Brain microvascular endothelial cell (primary cell): Measurements from ENCODE around the gene KRTAP10-10.

ENCODE experiments used
- DNase-seq: peaks from one replicate; pipeline ENCODE4 v3.0.0-alpha.2; 2020
- H3K27ac ChIP-seq: fragments of 250-450 bp; sonication (Bioruptor Pico); 2 replicates; pipeline ENCODE4 v1.5.1; 2020; ENCODE audit warnings: mild to moderate bottlenecking, moderate library complexity
- H3K27me3 ChIP-seq: fragments of 250-450 bp; sonication (Bioruptor Pico); replicated peaks from 2 replicates; pipeline ENCODE4 v1.5.1; 2020; ENCODE audit warnings: mild to moderate bottlenecking
- H3K36me3 ChIP-seq: fragments of 250-450 bp; sonication (Bioruptor Pico); replicated peaks from 2 replicates; pipeline ENCODE4 v1.5.1; 2020; ENCODE audit warnings: mild to moderate bottlenecking
- H3K4me3 ChIP-seq: 2 replicates; pipeline ENCODE4 v1.5.1; 2011; ENCODE audit warnings: low read depth, mild to moderate bottlenecking, control low read depth, low read length, moderate library complexity
- in situ Hi-C: cut with HindIII; loops from 2 replicates; pipeline ENCODE4 v1.10.0; 2017; ENCODE audit warnings: low sequenced_read_pairs, low pct_ligation_motif_present
- TF ChIP-seq, protein P1 (sequence below): IDR thresholded peaks from 2 replicates; pipeline ENCODE4 v1.5.1; 2011; ENCODE audit warnings: low read depth, mild to moderate bottlenecking, moderate library complexity, low read length, control low read depth, inconsistent platforms; ENCODE audit errors: missing control alignments

Gene KRTAP10-10

DNA sequence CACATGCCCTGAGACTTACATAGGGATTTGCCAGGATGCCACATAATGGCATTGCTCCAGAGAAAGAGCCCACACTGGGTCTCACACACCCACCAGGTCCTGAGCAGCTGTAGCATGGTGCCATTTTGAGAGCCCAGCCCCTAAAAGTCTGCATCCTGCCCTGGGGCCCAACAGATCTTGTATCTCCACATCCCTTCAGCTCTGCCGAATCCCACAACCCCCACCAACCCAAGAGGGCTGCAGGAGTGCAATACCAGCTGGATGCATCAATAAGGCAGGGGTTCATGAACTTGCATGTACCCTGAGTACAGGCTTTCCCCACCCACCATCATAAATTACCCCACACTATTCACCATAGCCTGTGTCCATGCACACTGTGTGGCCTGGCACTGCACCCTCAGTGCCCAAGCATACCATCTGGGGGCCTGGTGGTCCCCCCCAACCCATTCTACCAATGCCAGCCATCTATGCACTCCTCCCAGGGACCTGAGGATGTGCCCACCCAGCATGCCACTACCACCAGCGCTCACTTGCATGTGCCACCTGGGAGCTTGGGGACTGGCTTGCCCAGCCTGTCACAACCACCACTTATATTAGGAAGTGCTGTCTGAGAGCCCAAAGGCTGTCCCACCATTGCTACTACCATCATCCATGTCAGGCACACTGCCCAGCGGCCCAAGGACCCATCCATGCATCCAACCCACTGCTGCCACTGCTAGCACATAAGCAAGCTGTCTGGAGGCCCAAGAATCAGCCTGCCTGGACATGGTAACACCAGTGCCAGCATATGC, 33.7 kb downstream of the KRTAP10-10 start:
- in situ Hi-C loops, result no loop called here
- no peaks in the 10 kb centered on the region for H3K27me3 ChIP-seq
- no peak overlapping the region for H3K4me3 ChIP-seq
- TF ChIP-seq, protein P1, sequence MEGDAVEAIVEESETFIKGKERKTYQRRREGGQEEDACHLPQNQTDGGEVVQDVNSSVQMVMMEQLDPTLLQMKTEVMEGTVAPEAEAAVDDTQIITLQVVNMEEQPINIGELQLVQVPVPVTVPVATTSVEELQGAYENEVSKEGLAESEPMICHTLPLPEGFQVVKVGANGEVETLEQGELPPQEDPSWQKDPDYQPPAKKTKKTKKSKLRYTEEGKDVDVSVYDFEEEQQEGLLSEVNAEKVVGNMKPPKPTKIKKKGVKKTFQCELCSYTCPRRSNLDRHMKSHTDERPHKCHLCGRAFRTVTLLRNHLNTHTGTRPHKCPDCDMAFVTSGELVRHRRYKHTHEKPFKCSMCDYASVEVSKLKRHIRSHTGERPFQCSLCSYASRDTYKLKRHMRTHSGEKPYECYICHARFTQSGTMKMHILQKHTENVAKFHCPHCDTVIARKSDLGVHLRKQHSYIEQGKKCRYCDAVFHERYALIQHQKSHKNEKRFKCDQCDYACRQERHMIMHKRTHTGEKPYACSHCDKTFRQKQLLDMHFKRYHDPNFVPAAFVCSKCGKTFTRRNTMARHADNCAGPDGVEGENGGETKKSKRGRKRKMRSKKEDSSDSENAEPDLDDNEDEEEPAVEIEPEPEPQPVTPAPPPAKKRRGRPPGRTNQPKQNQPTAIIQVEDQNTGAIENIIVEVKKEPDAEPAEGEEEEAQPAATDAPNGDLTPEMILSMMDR, result no peak
- H3K36me3 ChIP-seq, result no peaks in the 10 kb centered on the region
- H3K27ac ChIP-seq, result no peak overlapping the region
- DNase-seq, result no peak

- no peak for DNase-seq
- Histone ChIP-seq H3K27me3 (no peaks in the 10 kb centered on the region), H3K27ac (no peak overlapping the region), H3K36me3 (no peaks in the 10 kb centered on the region), H3K4me3 (no peak overlapping the region)
- in situ Hi-C loops, result no loop called here
- TF ChIP-seq, protein P1, result no peak
Observed at GRCh38 chr21:44671911-44672310, 34.8 kb downstream of the KRTAP10-10 start.

DNA sequence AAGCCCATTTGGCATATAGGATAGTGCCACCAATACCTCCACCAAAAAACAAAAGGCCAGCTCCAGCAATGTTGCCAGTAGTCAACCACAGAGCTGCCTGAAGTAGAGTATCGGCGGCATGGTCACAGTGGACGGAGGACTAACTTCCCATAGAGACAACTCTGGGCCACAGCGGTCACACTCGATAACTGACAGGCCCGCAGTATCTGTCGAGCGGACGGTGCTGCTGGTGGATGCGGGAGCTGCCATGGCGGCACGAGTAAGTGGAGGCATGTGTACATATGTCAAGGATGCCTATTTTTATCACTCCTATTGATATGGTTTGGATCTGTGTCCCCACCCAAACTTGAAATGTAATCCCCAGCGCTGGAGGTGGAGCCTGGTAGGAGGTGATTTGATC, 40.7 kb downstream of the KRTAP10-10 start:
- Histone ChIP-seq H3K4me3 (no peak overlapping the region), H3K27ac (no peak overlapping the region), H3K27me3 (no peaks in the 10 kb centered on the region), H3K36me3 (no peaks in the 10 kb centered on the region)
- DNase-seq, result no peak
- TF ChIP-seq, protein P1, result no peak
- in situ Hi-C loops, result no loop called here

- Histone ChIP-seq H3K4me3 (no peak overlapping the region), H3K27me3 (no peaks in the 10 kb centered on the region), H3K27ac (no peak overlapping the region), H3K36me3 (no peaks in the 10 kb centered on the region)
- DNase-seq, result no peak
- in situ Hi-C loops, result no loop called here
- TF ChIP-seq, protein P1, result no peak
Observed at GRCh38 chr21:44681152-44681551, 44.0 kb downstream of the KRTAP10-10 start.

DNA sequence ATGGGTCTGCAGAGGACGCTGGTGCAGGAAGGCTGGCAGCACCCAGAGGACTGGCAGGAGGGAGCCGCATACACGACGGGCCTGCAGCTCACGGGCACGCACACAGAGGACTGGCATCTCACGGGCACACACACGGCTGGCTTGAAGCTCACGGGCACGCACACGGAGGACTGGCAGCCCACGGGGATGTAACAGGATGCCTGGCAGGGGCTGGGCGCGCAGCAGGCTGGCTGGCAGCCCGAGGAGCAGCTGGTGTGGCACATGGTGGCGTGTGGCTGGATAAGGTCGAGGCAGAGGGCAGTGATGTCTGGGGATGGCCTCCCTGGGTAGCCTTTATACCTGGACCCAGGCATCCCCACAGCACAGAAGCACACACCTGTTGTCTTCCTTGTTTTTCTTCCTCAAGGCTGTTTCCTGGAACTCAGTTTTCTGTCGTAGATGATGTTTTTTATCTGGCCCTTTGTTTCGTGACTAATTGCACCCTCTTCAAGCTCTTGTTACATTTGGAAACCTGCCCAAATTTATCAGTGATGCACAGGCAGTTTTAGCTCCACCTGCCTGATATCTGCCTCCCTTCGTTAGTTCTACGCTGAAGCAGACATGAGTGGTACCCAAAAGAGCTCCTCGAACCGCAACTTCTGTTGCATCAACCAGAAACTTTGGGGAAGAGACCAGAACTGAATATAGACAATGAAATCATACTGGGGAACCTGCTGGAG, 44.9 kb downstream of the KRTAP10-10 start, which contains the start of gene KRTAP12-1:
Gene KRTAP12-1 (minus strand): TSS at position 303 of the 719 bp plus-strand sequence. CDS start 40 bp downstream, at position 263.
- Histone ChIP-seq H3K27me3 (peaks cover 4% of the 10 kb centered on the region), H3K27ac (no peak within 1 kb of the TSS), H3K4me3 (no peak within 1 kb of the TSS), H3K36me3 (no peaks in the 10 kb centered on the region)
- in situ Hi-C loops, result no loop called here
- no peak for DNase-seq
- TF ChIP-seq, protein P1, result no peak
